ENCODE results near the gene NMUR1. TPM values are rescaled to one million over a fixed set of nuclear protein-coding genes. Genes with fewer than 3 reads are reported as not detected.

NMUR1 gene
- total RNA-seq, 1 donor from 2014 or later, result 0.16 TPM

GRCh38 chr2:231483398-231484329 lies 46.6 kb downstream of the NMUR1 start:
- Mint-ChIP-seq H3K36me3 (ENCODE audit: low read depth) (no peaks in the 10 kb centered on the region), H3K4me1 (ENCODE audit: low read depth) (peaks cover 6% of the 10 kb centered on the region), H3K27me3 (ENCODE audit: low read depth) (no peaks in the 10 kb centered on the region), H3K4me3 (ENCODE audit: low read depth) (peak overlapping the region; percentile 75), H3K27ac (peak overlapping the region; percentile 75), H3K9me3 (no peaks in the 10 kb centered on the region)
- intact Hi-C loops (cut with micrococcal nuclease), result loop anchor here (5.0 kb wide), 1 partner anchor 74 kb away; no protein-coding TSS in a partner anchor
- DNase-seq (ENCODE audit: low spot score), result peak; percentile 33

GRCh38 chr2:231482806-231483391 lies 47.3 kb downstream of the NMUR1 start:
- H3K27ac Mint-ChIP-seq, result peak overlapping the region; percentile 75
- H3K4me1 Mint-ChIP-seq (ENCODE audit: low read depth), result peaks cover 6% of the 10 kb centered on the region
- no peaks in the 10 kb centered on the region for H3K27me3 Mint-ChIP-seq (ENCODE audit: low read depth)
- no peaks in the 10 kb centered on the region for H3K36me3 Mint-ChIP-seq (ENCODE audit: low read depth)
- no peaks in the 10 kb centered on the region for H3K9me3 Mint-ChIP-seq
- peak overlapping the region; percentile 75 for H3K4me3 Mint-ChIP-seq (ENCODE audit: low read depth)
- peak; percentile 67 for DNase-seq (ENCODE audit: low spot score)
- intact Hi-C loops (cut with micrococcal nuclease), result loop anchor here (1.0 to 5.0 kb wide), 2 partner anchors 31 to 74 kb away; no protein-coding TSS in a partner anchor

GRCh38 chr2:231480781-231481180 lies 49.5 kb downstream of the NMUR1 start:
- H3K27me3 Mint-ChIP-seq (ENCODE audit: low read depth), result peaks cover 1% of the 10 kb centered on the region
- H3K4me3 Mint-ChIP-seq (ENCODE audit: low read depth), result no peak overlapping the region
- DNase-seq (ENCODE audit: low spot score), result no peak
- no peaks in the 10 kb centered on the region for H3K36me3 Mint-ChIP-seq (ENCODE audit: low read depth)
- no peaks in the 10 kb centered on the region for H3K9me3 Mint-ChIP-seq
- H3K4me1 Mint-ChIP-seq (ENCODE audit: low read depth), result peaks cover 2% of the 10 kb centered on the region
- no peak overlapping the region for H3K27ac Mint-ChIP-seq
- intact Hi-C loops (cut with micrococcal nuclease), result loop anchor here (5.0 kb wide), 1 partner anchor 77 kb away; no protein-coding TSS in a partner anchor

GRCh38 chr2:231479455-231479854 lies 50.8 kb downstream of the NMUR1 start:
- Mint-ChIP-seq H3K27ac (no peak overlapping the region), H3K27me3 (ENCODE audit: low read depth) (peaks cover 1% of the 10 kb centered on the region), H3K36me3 (ENCODE audit: low read depth) (no peaks in the 10 kb centered on the region), H3K9me3 (no peaks in the 10 kb centered on the region), H3K4me3 (ENCODE audit: low read depth) (no peak overlapping the region), H3K4me1 (ENCODE audit: low read depth) (peaks cover 2% of the 10 kb centered on the region)
- no peak for DNase-seq (ENCODE audit: low spot score)
- intact Hi-C loops (cut with micrococcal nuclease), result no loop called here

- no peaks in the 10 kb centered on the region for H3K36me3 Mint-ChIP-seq (ENCODE audit: low read depth)
- no peaks in the 10 kb centered on the region for H3K9me3 Mint-ChIP-seq
- no peak overlapping the region for H3K4me3 Mint-ChIP-seq (ENCODE audit: low read depth)
- H3K27ac Mint-ChIP-seq, result no peak overlapping the region
- peaks cover 7% of the 10 kb centered on the region for H3K4me1 Mint-ChIP-seq (ENCODE audit: low read depth)
- intact Hi-C loops (cut with micrococcal nuclease), result no loop called here
- DNase-seq (ENCODE audit: low spot score), result no peak
- H3K27me3 Mint-ChIP-seq (ENCODE audit: low read depth), result peaks cover 6% of the 10 kb centered on the region
Measured at GRCh38 chr2:231476920-231477319, 53.3 kb downstream of the NMUR1 start.

- Mint-ChIP-seq H3K27ac (no peak overlapping the region), H3K4me1 (ENCODE audit: low read depth) (peaks cover 7% of the 10 kb centered on the region), H3K27me3 (ENCODE audit: low read depth) (peaks cover 6% of the 10 kb centered on the region)
Measured at GRCh38 chr2:231475965-231476364, 54.3 kb downstream of the NMUR1 start.

More at GRCh38 chr2:231475965-231476364, 54.3 kb downstream of the NMUR1 start:
- Mint-ChIP-seq H3K4me3 (ENCODE audit: low read depth) (no peak overlapping the region), H3K36me3 (ENCODE audit: low read depth) (no peaks in the 10 kb centered on the region), H3K9me3 (no peaks in the 10 kb centered on the region)
- DNase-seq (ENCODE audit: low spot score), result no peak
- intact Hi-C loops (cut with micrococcal nuclease), result no loop called here

Other genes starting within 250 kb of the NMUR1 start
- 0.05 and 0.09 TPM in 2 replicates for gene B3GNT7, start 134.7 kb downstream of the NMUR1 start, total RNA-seq
- 1,292 and 1,329 TPM in 2 replicates for gene NCL, start 66.0 kb downstream of the NMUR1 start, total RNA-seq
- gene TEX44, start 62.4 kb upstream of the NMUR1 start, total RNA-seq, result not detected in 2 replicates
- gene PTMA, start 178.1 kb upstream of the NMUR1 start, total RNA-seq, result 2,151 and 2,259 TPM in 2 replicates

Measured in activated T-helper 2 cell treated with anti-CD3 and anti-CD28 coated beads, Interferon-gamma antibody, Interleukin-2, Interleukin-4, amounts not matched to agents 10 μg/mL and 5 μg/mL and 100 μg/mL, durations not matched to agents 14 hours and 24 hours and 36 hours (primary cell).